HG02588 (cell line): ENCODE results near the gene UNC5C.

Experiments used
- ATAC-seq: cut with Tn5 transposase; IDR thresholded peaks from one replicate; pipeline ENCODE4 v1.9.1; 2021; ENCODE audit warnings: mild to moderate bottlenecking, moderate library complexity; ENCODE audit not compliant: unreplicated experiment

UNC5C gene

DNA sequence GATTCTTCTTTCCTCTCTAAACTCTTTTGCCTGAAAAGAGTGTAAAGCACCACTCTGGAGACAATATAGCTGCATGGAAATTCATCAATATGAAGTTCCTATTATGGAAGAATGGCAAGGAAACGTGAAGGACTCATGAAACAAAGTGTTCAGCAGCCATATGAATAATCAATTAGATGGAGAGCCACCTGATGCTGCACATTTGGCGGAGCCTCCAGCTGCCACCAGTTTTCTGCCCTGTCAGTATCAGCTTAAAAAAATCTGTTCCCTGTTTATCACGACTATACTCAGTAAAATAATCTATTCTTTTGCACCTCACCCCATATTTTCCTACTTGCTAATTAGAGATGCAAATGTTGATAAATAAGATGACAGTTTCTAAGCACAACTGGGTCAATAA is 276.0 kb downstream of the UNC5C start:
- no peak for ATAC-seq

GRCh38 chr4:95272036-95272435 is 276.7 kb downstream of the UNC5C start:
- ATAC-seq, result no peak

DNA sequence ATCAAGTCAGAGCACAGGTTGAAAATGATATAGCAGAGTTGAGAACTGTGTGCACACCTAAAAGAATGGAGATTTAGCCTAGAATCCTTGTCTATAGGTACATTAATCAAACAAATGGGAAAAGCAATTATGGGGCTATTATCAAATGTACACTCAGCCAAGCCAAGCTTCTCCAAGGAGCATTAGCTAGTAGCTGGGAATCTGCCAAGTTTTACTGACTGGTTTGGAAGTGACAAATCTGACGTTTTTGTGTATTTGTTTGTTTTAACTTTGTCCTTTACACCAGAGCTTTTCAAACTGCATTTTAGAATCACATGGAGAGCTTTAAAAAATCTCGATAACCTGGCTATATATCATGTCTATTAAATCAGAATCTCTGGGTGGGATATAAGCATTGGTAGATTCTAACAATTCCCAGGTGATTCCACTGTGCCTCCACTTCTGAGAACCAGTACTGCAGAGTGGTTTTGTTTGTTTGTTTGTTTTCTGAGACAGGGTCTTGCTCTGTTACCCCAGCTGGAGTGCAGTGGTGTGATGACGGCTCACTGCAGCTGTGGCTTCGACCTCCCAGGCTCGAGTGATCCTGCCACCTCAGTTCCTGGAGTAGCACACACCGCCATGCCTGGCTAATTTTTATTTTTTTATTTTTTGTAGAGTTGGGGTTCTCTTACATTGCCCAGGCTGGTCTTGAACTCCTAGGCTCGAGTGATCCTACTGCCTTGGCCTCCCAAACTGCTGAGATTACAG is 279.8 kb downstream of the UNC5C start:
- ATAC-seq, result no peak

GRCh38 chr4:95267081-95267480 is 281.7 kb downstream of the UNC5C start:
- no peak for ATAC-seq

DNA sequence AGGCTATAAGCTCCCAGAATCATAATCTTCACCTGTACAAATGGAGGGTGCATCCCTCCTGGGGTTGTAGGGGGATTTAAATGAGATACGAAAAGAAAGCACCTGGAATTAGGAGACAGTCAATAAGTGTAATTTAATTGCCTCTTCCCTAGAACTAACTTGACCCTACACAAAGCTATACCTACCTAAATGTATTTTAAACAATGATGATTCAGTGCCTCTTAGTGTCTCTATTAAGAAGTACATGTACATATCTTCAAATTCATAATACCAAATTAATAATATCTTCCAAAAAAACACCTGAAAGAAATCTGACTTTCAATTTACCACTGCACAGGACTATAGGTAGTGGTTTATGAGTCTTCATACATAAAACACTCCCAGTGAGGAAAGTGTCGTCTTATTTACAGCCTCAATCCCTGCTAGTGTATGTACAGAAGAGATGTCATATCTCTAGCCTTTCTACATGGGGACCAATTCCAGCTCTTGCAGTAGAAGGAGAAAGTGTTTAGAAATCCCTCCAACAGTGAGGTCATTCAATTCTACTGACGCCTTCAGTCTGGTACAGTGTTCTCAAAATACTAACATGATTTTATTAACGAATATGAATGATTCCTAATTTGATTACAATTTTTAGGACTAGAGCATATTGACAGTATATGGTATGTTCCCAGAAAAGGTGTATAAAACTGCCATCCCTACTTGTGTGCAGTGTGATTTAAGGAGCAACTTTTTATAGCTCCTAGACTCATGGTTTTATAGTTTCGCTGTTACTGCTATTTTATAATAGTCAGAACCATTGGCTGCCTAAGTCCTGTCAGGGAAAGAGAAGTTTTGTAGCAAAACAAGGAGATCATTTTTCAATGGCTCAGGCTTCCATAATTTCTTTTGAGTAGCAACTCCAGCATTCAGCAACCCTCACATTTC is 282.7 kb downstream of the UNC5C start:
- ATAC-seq, result no peak

- ATAC-seq, result no peak
Measured at GRCh38 chr4:95264843-95265242, 283.9 kb downstream of the UNC5C start.

- ATAC-seq, result no peak
Measured at GRCh38 chr4:95263960-95264359, 284.8 kb downstream of the UNC5C start.

DNA sequence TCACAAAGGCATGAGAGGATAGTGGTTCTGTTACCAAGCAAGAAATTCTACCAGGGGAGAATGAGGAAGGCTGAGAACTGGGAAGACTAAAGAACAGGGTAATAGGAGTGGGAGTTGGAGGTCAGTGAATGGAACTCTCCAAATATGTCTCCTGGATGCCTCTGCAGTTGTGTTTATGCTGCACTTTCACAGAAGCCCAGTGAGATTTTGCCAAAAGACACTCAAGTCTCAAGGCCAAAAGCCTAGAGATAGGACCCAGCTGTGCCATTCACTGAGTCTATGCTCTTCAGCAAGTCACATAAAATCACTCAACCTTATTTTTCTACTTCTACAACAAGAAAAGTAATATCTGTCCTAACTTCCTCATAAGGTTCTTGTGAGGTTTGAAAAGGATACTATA is 285.4 kb downstream of the UNC5C start:
- ATAC-seq, result no peak

- no peak for ATAC-seq
Measured at GRCh38 chr4:95256108-95256835, 292.5 kb downstream of the UNC5C start.

- ATAC-seq, result no peak
Measured at GRCh38 chr4:95255396-95256107, 293.2 kb downstream of the UNC5C start.

DNA sequence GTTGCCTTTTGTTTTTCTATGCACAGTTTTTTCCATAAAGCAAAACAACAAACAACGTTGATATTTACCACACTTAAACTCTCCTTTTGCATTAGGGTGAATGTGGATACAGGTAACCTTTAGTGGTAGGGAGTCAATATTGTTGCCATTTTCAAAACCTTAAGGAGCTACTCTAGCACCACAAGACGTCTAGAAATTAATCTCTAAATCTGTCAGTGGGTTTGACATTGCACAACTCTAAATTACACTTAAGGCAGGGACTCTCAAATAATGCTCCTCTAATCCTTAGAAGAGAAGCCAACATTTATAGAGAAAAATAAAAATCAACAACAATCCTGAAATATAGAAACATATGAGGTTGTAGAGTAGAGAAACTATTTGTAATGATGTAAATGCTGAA is 297.2 kb downstream of the UNC5C start:
- ATAC-seq, result no peak

DNA sequence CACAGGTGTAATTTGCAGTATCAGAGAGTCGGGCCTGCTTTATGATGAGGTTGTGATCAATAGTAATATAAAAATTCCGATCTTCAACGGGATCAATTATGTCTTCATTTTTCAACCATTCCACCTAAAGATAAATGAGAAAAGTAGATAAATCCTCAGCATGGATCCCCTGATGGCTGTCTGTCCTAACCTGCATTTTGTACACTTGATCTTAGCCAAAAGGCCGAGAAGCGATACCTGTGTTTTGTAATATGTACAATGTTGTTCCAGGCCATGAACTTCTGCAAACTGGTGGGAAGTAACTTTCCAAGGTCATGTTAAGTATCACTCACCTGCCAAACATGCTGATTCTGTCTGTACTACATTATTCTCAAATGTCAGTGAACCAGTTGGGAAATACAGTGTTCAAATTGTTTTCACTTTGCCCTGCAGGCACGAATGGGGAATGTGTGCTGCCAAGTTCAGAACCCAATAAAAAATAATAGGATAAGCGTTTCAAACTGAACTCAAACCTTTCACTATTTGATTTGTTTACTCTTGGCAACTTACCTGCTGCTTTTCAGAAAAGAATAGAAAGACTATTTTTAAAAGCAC is 298.1 kb downstream of the UNC5C start:
- ATAC-seq, result no peak

- ATAC-seq, result no peak
Measured at GRCh38 chr4:95249426-95250021, 299.2 kb downstream of the UNC5C start.

DNA sequence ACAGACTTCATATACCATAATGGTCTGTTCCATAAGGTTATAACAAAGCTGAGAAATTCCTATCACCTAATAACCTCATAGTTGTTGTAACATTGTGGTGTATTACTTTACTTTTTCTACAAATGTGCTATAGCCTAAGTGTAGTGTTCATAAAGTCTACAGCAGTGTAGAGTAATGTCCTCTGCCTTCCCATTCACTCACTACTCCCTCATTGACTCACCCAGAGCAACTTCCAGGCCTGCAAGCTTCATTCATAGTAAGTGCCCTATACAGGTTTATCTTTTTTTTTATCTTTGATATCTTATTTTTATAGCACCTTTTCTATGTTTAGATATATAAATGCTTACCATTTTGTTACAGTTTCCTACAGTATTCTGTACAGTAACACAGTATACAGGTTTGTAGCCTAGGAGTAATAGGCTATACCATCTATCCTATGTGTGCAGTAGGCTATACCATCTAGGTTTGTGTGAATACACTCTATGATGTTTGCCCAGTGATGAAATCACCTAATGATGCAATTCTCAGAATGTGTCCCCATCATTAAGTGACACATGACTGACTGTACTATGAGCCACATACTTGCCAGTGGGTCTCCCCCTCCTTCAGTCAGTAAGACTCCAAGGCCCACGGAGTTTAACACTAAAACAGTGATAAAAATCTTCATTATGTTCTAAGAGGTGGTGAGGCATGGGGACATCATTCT is 299.9 kb downstream of the UNC5C start:
- no peak for ATAC-seq

DNA sequence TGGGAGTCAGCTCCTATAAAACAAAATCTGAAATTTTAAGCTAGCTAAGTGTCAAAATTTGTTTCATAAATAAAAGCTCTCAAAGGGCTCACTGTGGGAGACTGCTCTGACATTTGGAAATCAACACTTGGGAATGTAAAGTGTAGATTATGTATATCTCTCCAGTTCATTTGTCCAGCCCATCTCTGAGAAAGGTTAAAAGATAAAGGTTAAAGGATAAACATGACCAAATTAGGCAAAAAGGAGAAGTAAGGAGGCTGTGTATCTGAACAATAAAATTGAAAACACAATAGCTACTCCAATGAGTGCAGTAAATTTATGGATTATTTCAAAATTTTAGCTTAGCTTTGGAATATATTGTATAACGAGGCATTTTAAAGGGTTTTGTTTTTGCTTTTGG is 304.9 kb downstream of the UNC5C start:
- ATAC-seq, result no peak

DNA sequence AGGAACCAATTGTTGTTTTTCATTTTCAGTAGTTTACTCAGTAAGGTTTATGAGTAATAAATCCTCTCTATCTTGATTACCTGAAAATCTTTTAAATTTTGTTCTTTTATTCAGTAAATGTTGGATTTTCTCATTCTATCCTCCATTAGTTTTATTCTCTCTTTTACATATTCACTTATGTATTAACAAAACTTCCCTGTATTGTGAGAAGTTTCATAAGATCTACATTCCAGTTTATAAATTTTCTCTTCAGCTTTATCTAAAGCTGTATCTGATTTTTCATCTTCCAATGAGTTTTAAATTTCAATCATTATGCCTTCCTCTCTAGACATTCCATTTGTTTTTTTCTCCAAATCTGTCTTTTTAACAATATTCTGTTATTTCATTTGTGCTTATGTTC is 310.2 kb downstream of the UNC5C start:
- ATAC-seq, result no peak

- no peak for ATAC-seq
Measured at GRCh38 chr4:95232358-95233156, 316.2 kb downstream of the UNC5C start.

- no peak for ATAC-seq
Measured at GRCh38 chr4:95231681-95232080, 317.1 kb downstream of the UNC5C start.

DNA sequence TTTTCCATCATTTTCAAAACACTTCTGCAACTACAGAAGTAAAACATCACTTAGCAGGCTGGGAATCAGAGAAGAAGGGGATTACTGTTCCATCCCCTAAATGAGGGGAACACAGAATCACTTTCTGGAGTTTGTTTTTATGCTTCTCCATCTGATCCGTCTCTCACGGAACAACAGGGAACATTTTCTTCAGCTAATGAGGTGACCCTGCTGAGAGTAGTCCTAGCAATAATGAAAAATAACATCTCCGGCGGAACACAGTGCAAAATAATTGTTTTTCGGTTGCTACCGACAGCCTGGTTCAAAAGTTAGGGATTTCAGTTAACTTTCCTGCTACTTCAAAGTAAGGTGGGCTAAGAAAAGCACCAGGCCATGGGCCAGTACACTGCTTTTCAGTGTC is 322.9 kb downstream of the UNC5C start:
- no peak for ATAC-seq
